GM12891 (cell line): ENCODE data around the gene C2CD4C.

ENCODE experiments used
- DNase-seq: peaks from one replicate; pipeline ENCODE4 v3.0.0; 2011; ENCODE audit warnings: low spot score; ENCODE audit not compliant: insufficient read length
- FAIRE-seq: peaks from 2 replicates; lab custom pipeline; 2011; peaks lifted over from hg19 to GRCh38; lab: Jason Lieb, UNC
- PAX5 ChIP-seq: IDR thresholded peaks from 2 replicates; pipeline ENCODE4 v1.6.1; 2011; ENCODE audit warnings: low read length, moderate library complexity, mild to moderate bottlenecking; ENCODE audit not compliant: insufficient read depth, severe bottlenecking
- POLR2A ChIP-seq: IDR thresholded peaks from 2 replicates; pipeline ENCODE4 v1.6.1; 2011; ENCODE audit warnings: low read depth, low read length, control low read depth
- POLR2AphosphoS5 ChIP-seq: IDR thresholded peaks from 2 replicates; pipeline ENCODE4 v1.6.1; 2011; ENCODE audit warnings: low read depth, low read length, control low read depth
- POU2F2 ChIP-seq: IDR thresholded peaks from 2 replicates; pipeline ENCODE4 v1.6.1; 2011; ENCODE audit warnings: low read depth, mild to moderate bottlenecking, control low read depth, low read length, moderate library complexity
- SPI1 ChIP-seq: IDR thresholded peaks from 2 replicates; pipeline ENCODE4 v1.6.1; 2011; ENCODE audit warnings: low read depth, low read length, control low read depth
- TAF1 ChIP-seq: IDR thresholded peaks from 2 replicates; pipeline ENCODE4 v1.6.1; 2011; ENCODE audit warnings: low read depth, low read length, control low read depth

Gene C2CD4C

DNA sequence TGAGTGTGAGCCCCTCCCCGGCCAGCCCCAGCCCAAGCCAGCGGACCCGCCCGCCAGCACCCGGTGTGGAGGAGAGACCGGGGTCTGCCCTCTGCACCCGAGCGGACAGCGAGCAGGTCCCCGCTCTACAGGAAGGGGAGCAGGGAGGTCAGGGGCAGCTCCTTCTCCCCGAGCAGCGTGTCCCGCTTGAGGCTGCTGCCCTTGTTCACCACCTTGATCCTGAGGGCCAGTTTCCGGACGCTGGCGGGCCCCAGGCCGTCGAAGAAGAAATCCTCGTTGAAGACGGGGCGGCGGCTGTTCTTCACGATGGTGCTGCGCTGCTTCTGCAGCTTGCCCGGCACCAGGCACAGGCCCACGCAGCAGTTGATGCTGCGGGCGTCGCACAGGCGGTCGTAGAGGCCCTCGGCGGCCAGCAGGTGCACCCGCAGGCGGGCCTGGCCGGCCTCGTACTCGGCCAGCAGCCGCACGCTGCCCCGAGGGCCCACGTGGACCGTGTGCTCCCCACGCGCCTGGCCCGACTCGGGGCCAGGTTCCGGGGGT lies 1.9 kb downstream of the C2CD4C start:
- TF ChIP-seq POLR2A, result no peak
- TF ChIP-seq POU2F2, result no peak
- TF ChIP-seq POLR2AphosphoS5, result no peak
- no peak for TF ChIP-seq SPI1
- FAIRE-seq, result no peak
- no peak for DNase-seq

DNA sequence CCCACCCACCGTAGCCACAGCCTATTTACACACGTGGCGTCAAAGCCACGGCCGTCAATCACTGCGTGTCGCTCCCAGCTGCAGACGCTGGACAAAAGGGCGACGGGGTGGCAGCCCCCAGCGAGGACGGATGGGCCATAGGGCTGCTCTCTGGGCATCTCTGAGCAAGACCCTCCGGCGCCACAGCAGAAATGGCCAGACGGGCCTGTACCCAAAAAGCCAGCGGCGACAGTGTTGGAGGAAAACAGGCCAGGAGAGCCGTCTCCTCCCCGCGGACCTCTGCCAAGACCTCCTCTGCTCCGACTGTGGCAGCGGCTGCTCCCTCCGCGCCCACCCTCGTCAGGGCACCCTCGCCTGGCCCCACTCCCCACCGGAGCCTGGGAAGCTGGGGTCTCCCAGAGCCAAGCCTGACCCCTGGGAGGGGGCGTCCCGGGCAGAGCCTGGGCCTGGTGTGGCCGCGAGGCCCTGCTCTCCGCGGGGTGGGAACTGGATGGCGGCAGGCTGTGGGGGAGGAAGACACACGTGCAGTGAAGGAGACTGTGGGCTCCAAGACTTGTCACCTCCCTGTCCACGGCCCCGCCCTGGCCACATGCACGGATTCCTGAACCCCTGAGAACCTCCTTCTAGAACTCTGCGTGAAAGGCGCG lies 2.7 kb downstream of the C2CD4C start:
- no peak for TF ChIP-seq POU2F2
- no peak for TF ChIP-seq POLR2A
- no peak for TF ChIP-seq TAF1
- FAIRE-seq, result no peak
- DNase-seq, result no peak

DNA sequence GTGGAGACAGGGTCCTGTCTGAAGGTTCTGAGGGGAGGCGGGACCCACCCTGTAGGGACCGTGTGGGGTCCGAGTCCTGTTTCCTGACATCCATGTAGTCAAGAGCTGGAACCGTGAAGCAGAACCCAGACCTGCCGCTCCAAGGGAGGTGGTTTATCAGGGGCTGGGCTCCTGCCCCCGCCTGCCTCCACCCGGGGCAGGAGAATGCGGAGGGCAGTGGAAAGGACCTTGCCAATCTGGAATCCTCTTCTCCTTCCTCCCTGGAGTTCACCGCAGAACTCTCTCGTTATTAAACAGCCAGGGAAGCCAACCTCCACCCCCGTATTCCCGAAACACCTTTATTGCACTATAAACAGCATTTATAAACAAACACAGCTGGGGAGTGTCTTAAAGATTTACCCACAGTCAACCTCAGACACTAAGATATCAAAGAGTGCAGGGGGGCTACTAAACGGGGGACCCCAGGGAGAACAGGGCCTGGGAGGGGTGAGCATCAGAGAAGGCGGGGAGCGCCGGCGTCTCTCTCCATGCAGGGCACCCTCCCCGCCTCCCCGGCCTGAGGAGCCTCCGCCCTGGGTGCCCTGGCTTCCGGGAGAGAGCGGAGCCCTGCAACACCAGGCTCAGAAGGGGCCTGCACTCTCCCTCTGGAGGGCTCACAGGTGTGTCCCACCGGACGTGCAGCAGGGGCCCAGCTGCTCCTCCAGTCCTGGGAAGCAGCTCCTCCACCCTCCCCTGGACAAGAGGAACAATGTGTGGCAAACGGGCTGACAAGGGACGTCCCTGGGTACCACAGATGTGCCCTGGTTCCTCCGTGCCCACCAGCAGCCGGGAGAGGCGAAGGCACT lies 3.6 kb downstream of the C2CD4C start:
- TF ChIP-seq POLR2A (no peak), SPI1 (no peak), TAF1 (no peak), PAX5 (no peak), POLR2AphosphoS5 (no peak), POU2F2 (no peak)
- FAIRE-seq (no peak), DNase-seq (no peak)

DNA sequence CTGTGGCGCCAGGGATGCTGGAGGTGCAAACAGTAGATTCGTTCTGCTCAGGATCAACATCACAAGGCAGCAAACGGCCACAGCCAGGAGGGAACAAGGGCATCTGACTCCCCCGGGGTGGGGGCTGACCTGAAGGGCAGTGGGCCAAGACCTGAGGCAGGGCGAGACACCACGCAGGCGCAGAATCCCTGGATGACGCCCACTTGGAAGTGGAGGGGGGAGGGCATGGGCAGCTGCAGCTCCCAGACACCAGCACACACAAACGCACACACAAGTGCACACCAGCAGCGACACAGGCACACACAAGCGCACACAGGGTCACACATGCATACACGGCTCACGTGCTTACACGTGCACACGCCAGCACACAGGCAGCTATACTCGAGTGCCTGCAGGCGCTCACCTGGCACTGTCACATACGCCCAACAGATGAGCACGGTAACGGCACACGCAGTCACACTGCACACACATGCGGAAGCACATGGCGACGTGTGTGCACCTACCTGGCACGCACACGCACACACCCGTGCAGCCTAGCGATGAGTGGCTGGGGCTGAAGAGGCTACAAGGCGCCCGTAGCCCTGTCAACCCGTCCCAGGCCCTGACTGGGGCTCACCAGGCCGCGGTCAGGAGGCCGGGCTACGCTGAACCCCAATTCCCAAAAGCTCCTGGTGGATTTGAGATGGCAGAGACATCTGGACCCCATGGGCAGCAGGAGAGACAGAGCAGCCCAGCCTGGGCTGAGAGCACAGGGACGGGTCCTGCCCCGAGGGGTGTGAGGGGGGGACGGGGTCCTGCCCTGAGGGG lies 5.5 kb downstream of the C2CD4C start:
- DNase-seq (no peak), FAIRE-seq (no peak)
- no peak for TF ChIP-seq POLR2A
- no peak for TF ChIP-seq TAF1
- no peak for TF ChIP-seq POLR2AphosphoS5
- no peak for TF ChIP-seq PAX5
- TF ChIP-seq SPI1, result no peak
- TF ChIP-seq POU2F2, result no peak

DNA sequence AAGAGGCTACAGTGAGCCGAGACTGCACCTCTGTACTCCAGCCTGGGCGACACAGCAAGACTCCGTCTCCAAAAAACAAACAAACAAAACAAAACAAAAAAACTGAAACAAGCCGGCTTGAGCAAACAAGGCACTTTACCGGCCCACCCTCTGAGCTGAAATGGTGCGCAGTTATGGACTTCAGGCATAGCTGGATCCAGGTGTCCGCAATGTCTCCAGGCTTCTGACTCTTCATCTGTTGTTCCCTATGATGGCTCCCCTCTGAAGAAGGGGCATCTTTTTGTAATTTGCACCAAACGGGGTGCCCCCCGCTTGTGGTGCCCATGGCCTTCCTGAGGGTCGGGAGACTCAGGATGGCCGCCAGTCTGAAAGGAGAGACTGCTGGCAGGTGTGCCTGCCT lies 6.2 kb downstream of the C2CD4C start:
- no peak for DNase-seq
- TF ChIP-seq PAX5 (no peak), TAF1 (no peak), POU2F2 (no peak), POLR2AphosphoS5 (no peak), POLR2A (no peak), SPI1 (no peak)
- FAIRE-seq, result no peak

DNA sequence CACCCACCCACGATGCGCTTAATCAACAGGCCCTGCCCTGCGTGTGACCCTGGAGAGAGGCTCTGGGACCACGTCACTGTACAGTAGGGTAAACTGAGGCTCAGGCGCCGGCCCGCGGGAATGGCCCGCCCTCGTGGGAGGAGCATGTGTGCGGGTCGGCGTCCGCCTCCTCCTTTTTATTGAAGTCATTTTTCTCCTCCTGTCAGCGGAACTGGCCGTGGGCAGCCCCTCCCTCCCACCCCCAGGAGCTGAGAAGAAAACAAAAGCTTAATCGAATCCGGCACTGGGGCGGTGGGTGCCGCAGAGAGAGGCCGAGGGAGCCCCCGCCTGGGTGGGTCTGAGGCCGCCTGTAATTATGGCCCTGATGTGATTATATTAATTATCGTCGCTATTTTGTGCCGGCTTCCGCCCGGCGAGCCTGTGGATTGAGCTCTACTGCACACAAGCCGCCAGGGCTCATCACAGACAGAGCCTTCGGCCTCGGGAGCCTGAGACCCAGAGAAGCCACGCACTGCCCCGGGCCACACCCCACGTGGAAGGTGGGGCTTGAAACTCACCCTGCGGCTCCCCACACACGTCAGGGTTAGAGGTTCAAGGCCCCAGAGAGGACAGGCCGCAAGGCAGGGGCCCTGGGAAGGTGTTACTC lies 7.0 kb downstream of the C2CD4C start:
- DNase-seq, result no peak
- TF ChIP-seq TAF1, result no peak
- TF ChIP-seq PAX5, result no peak
- TF ChIP-seq SPI1, result no peak
- no peak for TF ChIP-seq POU2F2
- no peak for TF ChIP-seq POLR2A
- FAIRE-seq, result no peak

DNA sequence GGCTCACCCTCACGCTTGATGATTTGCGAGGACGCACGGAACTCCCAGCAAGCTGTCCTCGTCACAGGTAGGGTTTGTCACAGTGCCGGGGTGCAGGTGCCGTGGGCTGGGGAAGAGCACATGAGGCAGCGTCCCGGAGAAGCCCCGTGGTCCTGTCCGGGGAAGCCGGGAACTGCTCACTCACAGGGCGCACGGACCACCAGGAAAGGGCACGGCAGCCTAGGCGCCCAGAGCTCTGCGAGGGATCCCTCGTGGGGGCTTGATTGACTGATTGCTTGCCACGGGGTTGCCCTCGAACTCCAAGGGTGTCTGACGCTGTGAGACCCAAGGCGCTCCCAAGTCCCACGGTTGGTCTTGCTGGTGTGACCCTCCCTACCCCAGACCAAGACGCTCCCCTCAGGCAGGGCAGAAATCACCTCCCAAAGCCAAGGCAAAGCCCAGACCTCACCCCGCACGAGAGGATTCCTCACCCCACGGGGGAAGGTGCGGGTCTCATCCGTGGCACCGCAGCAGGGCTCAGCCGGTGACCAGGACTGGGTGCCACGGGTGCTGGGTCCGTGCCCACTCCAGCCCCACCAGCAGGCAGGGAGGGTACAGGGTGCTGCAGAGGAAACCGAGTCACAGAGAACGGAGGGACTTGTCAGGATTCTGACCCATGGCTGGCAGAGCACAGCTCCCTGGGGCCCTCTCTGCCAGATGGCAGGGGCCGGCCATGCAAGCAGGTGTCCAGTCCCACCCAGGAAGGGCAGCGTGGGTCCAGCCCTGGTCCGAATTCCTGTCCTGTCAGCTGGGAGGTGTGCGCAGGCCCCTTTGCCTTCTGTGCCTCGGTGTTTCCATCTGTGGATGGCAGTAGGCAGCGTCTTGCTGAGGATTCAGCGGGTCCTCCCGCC lies 7.7 kb downstream of the C2CD4C start:
- FAIRE-seq (no peak), DNase-seq (no peak)
- no peak for TF ChIP-seq POU2F2
- no peak for TF ChIP-seq SPI1
- TF ChIP-seq TAF1, result no peak

DNA sequence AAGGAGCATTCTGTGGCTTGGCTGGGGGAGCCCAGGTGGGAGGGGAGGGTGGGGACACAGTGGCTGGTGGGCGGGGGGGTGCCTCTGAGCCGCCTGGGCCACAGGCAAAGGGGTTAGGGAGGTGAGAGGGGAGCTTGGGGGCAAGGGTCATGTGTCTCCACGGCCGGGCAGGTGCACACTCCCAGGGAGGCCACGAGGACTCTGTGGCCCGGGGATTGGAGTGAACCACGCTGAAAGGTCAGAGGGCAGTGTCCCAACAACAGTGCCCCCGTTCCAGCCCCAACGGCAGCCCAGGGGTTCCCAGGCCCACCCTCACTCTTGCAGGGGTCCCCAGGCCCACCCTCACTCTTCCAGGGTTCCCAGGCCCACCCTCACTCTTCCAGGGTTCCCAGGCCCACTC lies 9.6 kb downstream of the C2CD4C start:
- DNase-seq, result no peak
- no peak for TF ChIP-seq PAX5
- TF ChIP-seq SPI1, result no peak
- no peak for TF ChIP-seq POU2F2
- TF ChIP-seq POLR2A, result no peak
- no peak for TF ChIP-seq POLR2AphosphoS5
- no peak for TF ChIP-seq TAF1
- no peak for FAIRE-seq
